Effector CD8-positive, alpha-beta T cell (primary cell): ENCODE data around the gene HTT-AS.

ENCODE experiments used
- DNase-seq: peaks from one replicate; lab custom pipeline; 2025; lab: John Stamatoyannopoulos, UW

HTT-AS gene

GRCh38 chr4:3087115-3087797 lies 12.9 kb upstream of the HTT-AS start:
- no peak for DNase-seq

- no peak for DNase-seq
Observed at GRCh38 chr4:3085948-3086670, 11.8 kb upstream of the HTT-AS start.

DNA sequence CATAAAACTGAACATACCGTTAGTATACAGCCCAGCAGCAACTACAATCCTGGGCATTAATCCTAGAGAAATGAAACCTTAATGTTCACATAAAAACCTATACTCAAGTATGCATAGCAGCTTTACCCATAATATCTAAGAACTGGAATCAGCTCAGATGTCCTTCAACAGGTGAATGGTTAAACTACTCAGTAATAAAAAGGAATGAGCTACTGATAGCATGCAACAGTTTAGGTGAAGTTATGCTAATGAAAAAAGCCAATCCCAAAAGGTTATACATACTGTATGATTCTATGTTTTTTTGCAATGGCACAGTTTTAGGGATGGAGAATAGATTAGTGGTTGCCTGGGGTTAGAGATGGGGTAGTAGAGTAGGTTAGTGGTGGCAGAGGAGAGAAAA lies 9.4 kb upstream of the HTT-AS start:
- no peak for DNase-seq

DNA sequence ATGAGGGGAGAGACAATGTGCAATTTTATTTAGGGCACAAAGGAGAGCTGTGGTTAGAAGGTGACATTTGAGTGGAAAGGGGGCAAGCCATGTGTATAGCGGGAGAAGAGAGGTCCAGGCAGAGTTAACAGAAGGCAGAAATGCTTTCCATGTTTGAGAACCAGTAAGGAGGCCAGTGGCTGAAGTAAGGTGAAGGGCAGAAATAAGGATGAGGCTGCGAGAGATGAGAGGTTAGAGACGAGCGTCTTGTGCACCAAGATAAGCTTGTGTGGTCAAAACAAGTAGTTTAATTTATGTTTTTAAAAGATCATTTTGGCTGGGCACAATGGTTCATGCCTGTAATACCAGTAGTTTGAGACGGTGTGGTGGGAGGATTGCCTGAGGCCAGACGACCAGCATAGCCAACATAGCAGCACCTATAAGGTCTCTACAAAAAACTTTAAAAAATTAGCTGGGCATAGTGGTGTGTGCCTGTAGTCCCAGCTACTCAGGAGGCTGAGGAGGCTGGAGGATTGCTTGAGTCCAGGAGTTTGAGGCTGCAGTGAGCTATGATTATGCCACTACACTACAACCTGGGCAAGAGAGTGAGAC lies 8.7 kb upstream of the HTT-AS start:
- no peak for DNase-seq

DNA sequence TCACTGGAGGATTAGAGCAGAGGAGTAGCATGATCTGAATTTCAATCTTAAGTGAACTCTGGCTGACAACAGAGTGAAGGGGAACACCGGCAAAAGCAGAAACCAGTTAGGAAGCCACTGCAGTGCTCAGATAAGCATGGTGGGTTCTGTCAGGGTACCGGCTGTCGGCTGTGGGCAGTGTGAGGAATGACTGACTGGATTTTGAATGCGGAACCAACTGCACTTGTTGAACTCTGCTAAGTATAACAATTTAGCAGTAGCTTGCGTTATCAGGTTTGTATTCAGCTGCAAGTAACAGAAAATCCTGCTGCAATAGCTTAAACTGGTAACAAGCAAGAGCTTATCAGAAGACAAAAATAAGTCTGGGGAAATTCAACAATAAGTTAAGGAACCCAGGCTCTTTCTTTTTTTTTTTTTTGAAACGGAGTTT lies 5.4 kb upstream of the HTT-AS start:
- DNase-seq: no peak

DNA sequence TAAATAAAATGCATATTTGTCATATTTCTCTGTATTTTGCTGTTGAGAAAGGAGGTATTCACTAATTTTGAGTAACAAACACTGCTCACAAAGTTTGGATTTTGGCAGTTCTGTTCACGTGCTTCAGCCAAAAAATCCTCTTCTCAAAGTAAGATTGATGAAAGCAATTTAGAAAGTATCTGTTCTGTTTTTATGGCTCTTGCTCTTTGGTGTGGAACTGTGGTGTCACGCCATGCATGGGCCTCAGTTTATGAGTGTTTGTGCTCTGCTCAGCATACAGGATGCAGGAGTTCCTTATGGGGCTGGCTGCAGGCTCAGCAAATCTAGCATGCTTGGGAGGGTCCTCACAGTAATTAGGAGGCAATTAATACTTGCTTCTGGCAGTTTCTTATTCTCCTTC lies 3.5 kb upstream of the HTT-AS start:
- no peak for DNase-seq

- no peak for DNase-seq
Observed at GRCh38 chr4:3075652-3075981, 1.3 kb upstream of the HTT-AS start.

DNA sequence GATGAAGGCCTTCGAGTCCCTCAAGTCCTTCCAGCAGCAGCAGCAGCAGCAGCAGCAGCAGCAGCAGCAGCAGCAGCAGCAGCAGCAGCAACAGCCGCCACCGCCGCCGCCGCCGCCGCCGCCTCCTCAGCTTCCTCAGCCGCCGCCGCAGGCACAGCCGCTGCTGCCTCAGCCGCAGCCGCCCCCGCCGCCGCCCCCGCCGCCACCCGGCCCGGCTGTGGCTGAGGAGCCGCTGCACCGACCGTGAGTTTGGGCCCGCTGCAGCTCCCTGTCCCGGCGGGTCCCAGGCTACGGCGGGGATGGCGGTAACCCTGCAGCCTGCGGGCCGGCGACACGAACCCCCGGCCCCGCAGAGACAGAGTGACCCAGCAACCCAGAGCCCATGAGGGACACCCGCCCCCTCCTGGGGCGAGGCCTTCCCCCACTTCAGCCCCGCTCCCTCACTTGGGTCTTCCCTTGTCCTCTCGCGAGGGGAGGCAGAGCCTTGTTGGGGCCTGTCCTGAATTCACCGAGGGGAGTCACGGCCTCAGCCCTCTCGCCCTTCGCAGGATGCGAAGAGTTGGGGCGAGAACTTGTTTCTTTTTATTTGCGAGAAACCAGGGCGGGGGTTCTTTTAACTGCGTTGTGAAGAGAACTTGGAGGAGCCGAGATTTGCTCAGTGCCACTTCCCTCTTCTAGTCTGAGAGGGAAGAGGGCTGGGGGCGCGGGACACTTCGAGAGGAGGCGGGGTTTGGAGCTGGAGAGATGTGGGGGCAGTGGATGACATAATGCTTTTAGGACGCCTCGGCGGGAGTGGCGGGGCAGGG lies 711 bp upstream of the HTT-AS start:
- DNase-seq: peak; percentile 41

DNA sequence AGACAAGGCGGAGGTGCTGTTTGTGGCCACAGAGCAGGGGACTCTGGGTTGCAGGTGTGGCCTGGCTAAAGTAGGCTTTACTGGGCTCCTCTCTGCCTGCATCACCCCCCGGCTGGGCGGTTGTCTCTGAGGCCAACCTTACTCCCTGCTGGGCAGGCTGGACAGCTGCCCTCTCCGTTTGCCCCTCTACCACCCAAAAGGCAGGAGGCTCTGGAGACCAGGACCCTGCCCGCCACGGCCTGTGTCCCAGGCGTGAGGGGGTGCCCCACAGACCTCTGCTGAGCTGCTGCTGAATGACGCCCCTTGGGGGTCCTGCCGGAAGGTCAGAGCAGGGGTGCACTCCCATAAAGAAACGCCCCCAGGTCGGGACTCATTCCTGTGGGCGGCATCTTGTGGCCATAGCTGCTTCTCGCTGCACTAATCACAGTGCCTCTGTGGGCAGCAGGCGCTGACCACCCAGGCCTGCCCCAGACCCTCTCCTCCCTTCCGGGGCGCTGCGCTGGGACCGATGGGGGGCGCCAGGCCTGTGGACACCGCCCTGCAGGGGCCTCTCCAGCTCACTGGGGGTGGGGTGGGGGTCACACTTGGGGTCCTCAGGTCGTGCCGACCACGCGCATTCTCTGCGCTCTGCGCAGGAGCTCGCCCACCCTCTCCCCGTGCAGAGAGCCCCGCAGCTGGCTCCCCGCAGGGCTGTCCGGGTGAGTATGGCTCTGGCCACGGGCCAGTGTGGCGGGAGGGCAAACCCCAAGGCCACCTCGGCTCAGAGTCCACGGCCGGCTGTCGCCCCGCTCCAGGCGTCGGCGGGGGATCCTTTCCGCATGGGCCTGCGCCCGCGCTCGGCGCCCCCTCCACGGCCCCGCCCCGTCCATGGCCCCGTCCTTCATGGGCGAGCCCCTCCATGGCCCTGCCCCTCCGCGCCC lies 920 bp downstream of the HTT-AS start:
- no peak for DNase-seq

DNA sequence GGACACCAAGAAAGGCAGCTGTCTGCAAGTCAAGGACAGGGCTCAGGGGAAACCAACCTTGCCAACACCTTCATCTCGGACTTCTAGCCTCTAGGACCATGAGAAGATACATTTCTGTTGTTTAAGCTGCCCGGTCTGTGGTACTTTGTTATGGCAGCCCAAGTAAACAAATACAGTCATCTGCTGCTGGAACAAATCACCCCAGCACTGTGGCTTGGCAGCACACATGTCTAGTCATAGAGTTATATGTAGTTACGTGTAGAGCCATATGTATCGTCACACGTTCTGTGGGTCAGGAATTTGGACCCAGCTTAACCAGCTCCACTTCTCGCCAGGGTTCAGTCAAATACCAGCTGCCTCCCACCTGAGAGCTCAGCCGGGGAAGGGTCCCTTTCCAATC lies 2.5 kb downstream of the HTT-AS start:
- DNase-seq: no peak

GRCh38 chr4:3070709-3071500 lies 3.4 kb downstream of the HTT-AS start:
- no peak for DNase-seq

- no peak for DNase-seq
Observed at GRCh38 chr4:3069661-3070199, 4.6 kb downstream of the HTT-AS start.

DNA sequence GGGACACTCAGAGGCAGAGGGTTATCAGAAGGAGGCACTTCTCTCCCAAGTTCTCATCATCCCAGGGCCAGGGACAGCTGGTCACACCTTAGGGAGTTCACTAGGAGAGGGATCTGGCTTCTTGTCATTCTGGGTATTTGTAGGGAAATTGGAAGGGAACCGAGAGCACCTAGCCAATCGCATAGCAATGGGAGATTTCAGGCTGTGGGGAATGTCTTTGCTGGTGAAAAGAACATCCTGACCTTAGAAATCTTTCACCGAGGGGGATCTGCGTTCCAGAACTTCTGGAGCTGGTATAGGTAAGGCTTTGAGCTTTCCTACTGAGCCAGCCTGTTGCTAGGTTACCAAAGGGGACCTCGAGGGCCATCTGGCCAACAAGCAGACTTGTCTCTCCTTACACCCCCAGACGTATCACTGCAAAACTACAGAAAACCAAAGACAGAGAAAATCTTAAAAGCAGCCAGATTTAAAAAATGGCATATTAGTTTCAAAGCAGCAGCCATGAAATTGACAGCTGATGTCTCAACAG lies 6.8 kb downstream of the HTT-AS start:
- no peak for DNase-seq

- DNase-seq: no peak
Observed at GRCh38 chr4:3066836-3067400, 7.4 kb downstream of the HTT-AS start.

- DNase-seq: no peak
Observed at GRCh38 chr4:3065551-3065950, 8.8 kb downstream of the HTT-AS start.

- no peak for DNase-seq
Observed at GRCh38 chr4:3062471-3062870, 11.9 kb downstream of the HTT-AS start.

- DNase-seq: no peak
Observed at GRCh38 chr4:3060946-3061345, 13.4 kb downstream of the HTT-AS start.

- no peak for DNase-seq
Observed at GRCh38 chr4:3059943-3060342, 14.4 kb downstream of the HTT-AS start.

- no peak for DNase-seq
Observed at GRCh38 chr4:3054169-3054759, 20.1 kb downstream of the HTT-AS start.
